GM19035 (cell line): ENCODE results near the gene ZSCAN10.

Experiments used
- ATAC-seq: cut with Tn5 transposase; IDR thresholded peaks from one replicate; pipeline ENCODE4 v1.9.1; 2021; ENCODE audit not compliant: unreplicated experiment

The ZSCAN10 gene

GRCh38 chr16:3134338-3135125 lies 35.4 kb upstream of the ZSCAN10 start, which contains the start of gene ZNF213:
Gene ZNF213 (plus strand): TSS chr16:3135029. CDS start chr16:3137281, 2,252 bp downstream.
- ATAC-seq, result peak; percentile 92

GRCh38 chr16:3133844-3134243 lies 34.8 kb upstream of the ZSCAN10 start:
- ATAC-seq, result no peak

- ATAC-seq, result no peak
Observed at GRCh38 chr16:3131755-3132377, 32.8 kb upstream of the ZSCAN10 start.

- ATAC-seq, result no peak
Observed at GRCh38 chr16:3129137-3130131, 30.3 kb upstream of the ZSCAN10 start.

GRCh38 chr16:3127745-3128144 lies 28.7 kb upstream of the ZSCAN10 start:
- no peak for ATAC-seq

- peak; percentile 89 for ATAC-seq
Observed at GRCh38 chr16:3123986-3124886, 25.1 kb upstream of the ZSCAN10 start.

- ATAC-seq, result no peak
Observed at GRCh38 chr16:3122926-3123570, 24.0 kb upstream of the ZSCAN10 start.

GRCh38 chr16:3121851-3122467 lies 22.9 kb upstream of the ZSCAN10 start:
- ATAC-seq, result no peak

- ATAC-seq, result no peak
Observed at GRCh38 chr16:3120435-3120834, 21.3 kb upstream of the ZSCAN10 start.

GRCh38 chr16:3119701-3120408 lies 20.8 kb upstream of the ZSCAN10 start:
- ATAC-seq, result no peak

- no peak for ATAC-seq
Observed at GRCh38 chr16:3119286-3119685, 20.2 kb upstream of the ZSCAN10 start.

GRCh38 chr16:3118846-3119245 lies 19.8 kb upstream of the ZSCAN10 start:
- no peak for ATAC-seq

GRCh38 chr16:3118204-3118790 lies 19.2 kb upstream of the ZSCAN10 start:
- ATAC-seq, result no peak

- ATAC-seq, result no peak
Observed at GRCh38 chr16:3115561-3115960, 16.5 kb upstream of the ZSCAN10 start.

- ATAC-seq, result no peak
Observed at GRCh38 chr16:3115003-3115402, 15.9 kb upstream of the ZSCAN10 start.

- ATAC-seq, result no peak
Observed at GRCh38 chr16:3113765-3114479, 14.8 kb upstream of the ZSCAN10 start.

- ATAC-seq, result no peak
Observed at GRCh38 chr16:3112881-3113574, 13.9 kb upstream of the ZSCAN10 start.
